Astrocyte (in vitro differentiated cells and primary cell): ENCODE data around the gene FARS2.

Source experiments
- EZH2 ChIP-seq: IDR thresholded peaks from 2 replicates; pipeline ENCODE4 v1.6.1; 2012; ENCODE audit warnings: mild to moderate bottlenecking, low read length, inconsistent platforms; ENCODE audit not compliant: insufficient read depth
- TF ChIP-seq, protein P1 (sequence below): IDR thresholded peaks from 2 replicates; pipeline ENCODE4 v1.5.1; 2011; ENCODE audit warnings: low read depth, mild to moderate bottlenecking, inconsistent platforms, low read length, moderate library complexity; ENCODE audit not compliant: insufficient read depth

DNA sequence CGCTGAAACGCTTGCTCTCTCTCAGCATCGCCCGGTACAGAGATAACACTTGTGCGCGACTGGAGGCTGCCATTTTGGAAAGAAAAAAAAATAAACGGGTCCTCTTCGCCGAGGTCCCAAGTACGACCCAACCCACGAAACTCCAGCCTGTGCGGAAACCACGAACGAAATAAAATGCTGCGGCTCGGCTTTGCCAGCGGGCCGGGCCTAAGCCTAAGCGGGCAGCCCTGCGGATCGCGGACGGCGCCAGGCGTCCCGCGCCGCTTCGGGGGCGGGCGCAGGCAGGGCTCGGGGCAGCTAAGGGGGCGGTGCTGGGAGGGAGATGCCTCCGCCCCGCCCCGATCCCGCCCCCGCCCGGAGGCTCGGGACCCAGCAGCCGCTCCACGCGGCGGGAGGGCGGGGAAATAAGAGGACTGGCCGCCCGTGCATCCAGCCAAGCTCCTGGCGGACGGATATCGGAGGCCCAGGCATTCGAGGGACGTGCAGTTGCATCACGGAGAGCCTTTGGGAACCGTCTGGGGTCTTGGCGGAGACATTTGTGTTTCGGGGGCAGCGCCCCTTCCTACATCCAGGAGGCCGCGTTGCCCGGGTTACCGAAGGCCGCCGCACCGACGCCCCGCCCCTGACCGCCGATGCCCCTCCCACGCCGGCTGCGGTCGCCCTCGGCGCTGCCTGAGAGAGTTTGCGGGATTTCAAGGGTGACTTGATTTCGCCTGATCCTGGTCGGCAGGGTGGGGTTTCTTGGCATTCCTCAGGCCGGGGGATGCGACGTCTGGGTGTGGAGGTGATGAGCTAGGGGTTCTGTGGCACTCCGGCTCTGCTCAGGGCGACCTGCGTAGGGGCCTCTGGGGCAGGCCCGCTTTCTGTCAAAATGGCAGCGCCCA, at the start of gene FARS2, which contains the start of gene LYRM4:
- TF ChIP-seq, protein P1, sequence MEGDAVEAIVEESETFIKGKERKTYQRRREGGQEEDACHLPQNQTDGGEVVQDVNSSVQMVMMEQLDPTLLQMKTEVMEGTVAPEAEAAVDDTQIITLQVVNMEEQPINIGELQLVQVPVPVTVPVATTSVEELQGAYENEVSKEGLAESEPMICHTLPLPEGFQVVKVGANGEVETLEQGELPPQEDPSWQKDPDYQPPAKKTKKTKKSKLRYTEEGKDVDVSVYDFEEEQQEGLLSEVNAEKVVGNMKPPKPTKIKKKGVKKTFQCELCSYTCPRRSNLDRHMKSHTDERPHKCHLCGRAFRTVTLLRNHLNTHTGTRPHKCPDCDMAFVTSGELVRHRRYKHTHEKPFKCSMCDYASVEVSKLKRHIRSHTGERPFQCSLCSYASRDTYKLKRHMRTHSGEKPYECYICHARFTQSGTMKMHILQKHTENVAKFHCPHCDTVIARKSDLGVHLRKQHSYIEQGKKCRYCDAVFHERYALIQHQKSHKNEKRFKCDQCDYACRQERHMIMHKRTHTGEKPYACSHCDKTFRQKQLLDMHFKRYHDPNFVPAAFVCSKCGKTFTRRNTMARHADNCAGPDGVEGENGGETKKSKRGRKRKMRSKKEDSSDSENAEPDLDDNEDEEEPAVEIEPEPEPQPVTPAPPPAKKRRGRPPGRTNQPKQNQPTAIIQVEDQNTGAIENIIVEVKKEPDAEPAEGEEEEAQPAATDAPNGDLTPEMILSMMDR, result no peak
- TF ChIP-seq EZH2, result no peak
